ENCODE data around the gene MDH1B. TPM values are rescaled to one million over a fixed set of nuclear protein-coding genes. Genes with fewer than 3 reads are reported as not detected.
A peak's percentile ranks its signal among the peaks of the same experiment; 100 is the strongest.

Gene MDH1B
- total RNA-seq, 1 experiment from 2014 or later, result 0.77 TPM

- Mint-ChIP-seq H3K4me1 (ENCODE audit: insufficient read depth, unreplicated experiment) (no peaks in the 10 kb centered on the region), H3K4me3 (ENCODE audit: unreplicated experiment) (no peak overlapping the region), H3K36me3 (ENCODE audit: insufficient read depth, unreplicated experiment) (peaks cover 5% of the 10 kb centered on the region), H3K27ac (ENCODE audit: low read depth, unreplicated experiment) (no peak overlapping the region), H3K27me3 (ENCODE audit: insufficient read depth, unreplicated experiment) (no peaks in the 10 kb centered on the region), H3K9me3 (ENCODE audit: unreplicated experiment) (no peaks in the 10 kb centered on the region)
- ChIA-PET POLR2A (interaction anchor here (0.6 to 1.6 kb wide), 3 partner anchors 10 to 193 kb away, joined by 3 to 7 read pairs (median 3); no protein-coding TSS in a partner anchor), CTCF (interaction anchor here (0.5 to 6.7 kb wide), 29 partner anchors 10 to 932 kb away, joined by 3 to 85 read pairs (median 4); partner anchors contain the start of genes FASTKD2 and MDH1B)
- TF ChIP-seq, protein P1, sequence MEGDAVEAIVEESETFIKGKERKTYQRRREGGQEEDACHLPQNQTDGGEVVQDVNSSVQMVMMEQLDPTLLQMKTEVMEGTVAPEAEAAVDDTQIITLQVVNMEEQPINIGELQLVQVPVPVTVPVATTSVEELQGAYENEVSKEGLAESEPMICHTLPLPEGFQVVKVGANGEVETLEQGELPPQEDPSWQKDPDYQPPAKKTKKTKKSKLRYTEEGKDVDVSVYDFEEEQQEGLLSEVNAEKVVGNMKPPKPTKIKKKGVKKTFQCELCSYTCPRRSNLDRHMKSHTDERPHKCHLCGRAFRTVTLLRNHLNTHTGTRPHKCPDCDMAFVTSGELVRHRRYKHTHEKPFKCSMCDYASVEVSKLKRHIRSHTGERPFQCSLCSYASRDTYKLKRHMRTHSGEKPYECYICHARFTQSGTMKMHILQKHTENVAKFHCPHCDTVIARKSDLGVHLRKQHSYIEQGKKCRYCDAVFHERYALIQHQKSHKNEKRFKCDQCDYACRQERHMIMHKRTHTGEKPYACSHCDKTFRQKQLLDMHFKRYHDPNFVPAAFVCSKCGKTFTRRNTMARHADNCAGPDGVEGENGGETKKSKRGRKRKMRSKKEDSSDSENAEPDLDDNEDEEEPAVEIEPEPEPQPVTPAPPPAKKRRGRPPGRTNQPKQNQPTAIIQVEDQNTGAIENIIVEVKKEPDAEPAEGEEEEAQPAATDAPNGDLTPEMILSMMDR (IDR thresholded peaks at IDR 0.05; ENCODE audit: unreplicated experiment), result no peak
- no TSS peak for BruUV-seq (replicated peaks)
- no peak for DNase-seq (ENCODE audit: unreplicated experiment)
- intact Hi-C loops (cut with micrococcal nuclease), result loop anchor here (2.0 to 10.0 kb wide), 2 partner anchors 179 to 433 kb away; no protein-coding TSS in a partner anchor
These were observed 36.5 kb upstream of the MDH1B start for GRCh38 chr2:206801418-206802189.

GRCh38 chr2:206800506-206801417 is 35.6 kb upstream of the MDH1B start:
- no peaks in the 10 kb centered on the region for H3K4me1 Mint-ChIP-seq (ENCODE audit: insufficient read depth, unreplicated experiment)
- H3K27ac Mint-ChIP-seq (ENCODE audit: low read depth, unreplicated experiment), result no peak overlapping the region
- TF ChIP-seq, protein P1 (IDR thresholded peaks at IDR 0.05; ENCODE audit: unreplicated experiment), result peak; percentile 76
- no peak overlapping the region for H3K4me3 Mint-ChIP-seq (ENCODE audit: unreplicated experiment)
- ChIA-PET CTCF (interaction anchor here (0.6 to 6.7 kb wide), 42 partner anchors 9 to 933 kb away, joined by 3 to 85 read pairs (median 4); no protein-coding TSS in a partner anchor), POLR2A (interaction anchor here (0.6 to 1.6 kb wide), 5 partner anchors 9 to 366 kb away, joined by 3 to 7 read pairs (median 3); no protein-coding TSS in a partner anchor)
- peaks cover 6% of the 10 kb centered on the region for H3K36me3 Mint-ChIP-seq (ENCODE audit: insufficient read depth, unreplicated experiment)
- peak; percentile 84 for DNase-seq (ENCODE audit: unreplicated experiment)
- intact Hi-C loops (cut with micrococcal nuclease), result loop anchor here (1.0 to 10.0 kb wide), 4 partner anchors 180 to 673 kb away; partner anchors contain the start of gene KLF7
- H3K27me3 Mint-ChIP-seq (ENCODE audit: insufficient read depth, unreplicated experiment), result no peaks in the 10 kb centered on the region
- BruUV-seq (replicated peaks), result no TSS peak
- H3K9me3 Mint-ChIP-seq (ENCODE audit: unreplicated experiment), result no peaks in the 10 kb centered on the region

- intact Hi-C loops (cut with micrococcal nuclease), result no loop called here
- Mint-ChIP-seq H3K4me3 (ENCODE audit: unreplicated experiment) (no peak overlapping the region), H3K4me1 (ENCODE audit: insufficient read depth, unreplicated experiment) (no peaks in the 10 kb centered on the region), H3K27ac (ENCODE audit: low read depth, unreplicated experiment) (no peak overlapping the region), H3K9me3 (ENCODE audit: unreplicated experiment) (no peaks in the 10 kb centered on the region), H3K36me3 (ENCODE audit: insufficient read depth, unreplicated experiment) (peaks cover 20% of the 10 kb centered on the region), H3K27me3 (ENCODE audit: insufficient read depth, unreplicated experiment) (no peaks in the 10 kb centered on the region)
- TF ChIP-seq, protein P1 (IDR thresholded peaks at IDR 0.05; ENCODE audit: unreplicated experiment), result no peak
- ChIA-PET POLR2A (interaction anchor here (1.1 kb wide), 1 partner anchor 677 kb away, joined by 4 read pairs; no protein-coding TSS in a partner anchor), CTCF (interaction anchor here (1.0 to 6.7 kb wide), 9 partner anchors 7 to 698 kb away, joined by 3 to 85 read pairs (median 14); no protein-coding TSS in a partner anchor)
- BruUV-seq (replicated peaks), result no TSS peak
- peak; percentile 3 for DNase-seq (ENCODE audit: unreplicated experiment)
These were observed 34.0 kb upstream of the MDH1B start for GRCh38 chr2:206799083-206799482.

All from MCF 10A (cell line).